ENCODE results near the gene KLF11. TPM values are rescaled to one million over a fixed set of nuclear protein-coding genes. Genes with fewer than 3 reads are reported as not detected.
A peak's percentile ranks its signal among the peaks of the same experiment; 100 is the strongest.
"Not testable (repeated sequence)": the region's sequence is repeated elsewhere in the genome, so short reads cannot be mapped to it uniquely, and the experiment has no call there.

Gene KLF11
- total RNA-seq, 1 experiment from 2014 or later = 21.0 TPM

DNA sequence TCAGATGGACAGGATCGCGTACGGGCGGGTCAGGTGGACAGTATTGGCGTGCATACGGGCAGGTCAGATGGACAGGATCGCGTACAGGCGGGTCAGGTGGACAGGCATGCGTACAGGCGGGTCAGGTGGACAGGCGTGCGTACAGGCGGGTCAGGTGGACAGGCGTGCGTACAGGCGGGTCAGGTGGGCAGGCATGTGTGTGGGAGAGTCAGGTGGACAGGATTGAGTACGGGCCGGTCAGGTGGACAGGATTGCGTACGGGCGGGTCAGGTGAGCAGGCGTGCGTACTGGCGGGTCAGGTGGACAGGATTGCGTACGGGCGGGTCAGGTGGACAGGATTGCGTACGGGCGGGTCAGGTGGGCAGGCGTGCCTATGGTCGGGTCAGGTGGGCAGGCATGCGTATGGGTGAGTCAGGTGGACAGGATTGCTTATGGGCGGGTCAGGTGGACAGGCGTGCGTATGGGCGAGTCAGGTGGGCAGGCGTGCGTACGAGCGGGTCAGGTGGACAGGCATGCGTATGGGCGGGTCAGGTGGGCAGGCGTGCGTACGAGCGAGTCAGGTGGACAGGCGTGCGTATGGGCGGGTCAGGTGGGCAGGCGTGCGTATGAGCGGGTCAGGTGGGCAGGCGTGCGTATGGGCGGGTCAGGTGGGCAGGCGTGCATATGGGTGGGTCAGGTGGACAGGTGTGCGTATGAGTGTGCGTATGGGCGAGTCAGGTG, 31.6 kb upstream of the KLF11 start:
- H3K4me1 ChIP-seq; H3K9me3 Mint-ChIP-seq (ENCODE audit: unreplicated experiment); H3K27me3 Mint-ChIP-seq (ENCODE audit: insufficient read depth, unreplicated experiment); H3K27ac Mint-ChIP-seq (ENCODE audit: unreplicated experiment); H3K4me1 Mint-ChIP-seq (ENCODE audit: low read depth, unreplicated experiment); H3K36me3 Mint-ChIP-seq (ENCODE audit: insufficient read depth, unreplicated experiment); H3K36me3 ChIP-seq (ENCODE audit: control insufficient read depth, insufficient read depth, low read length); H3K4me3 ChIP-seq (ENCODE audit: low read depth, low read length); intact Hi-C loops (cut with micrococcal nuclease; ENCODE audit: unreplicated experiment); H3K27me3 ChIP-seq (replicated peaks; ENCODE audit: control insufficient read depth, insufficient read depth, low read length); POLR2A ChIA-PET; H3K4me3 Mint-ChIP-seq (ENCODE audit: unreplicated experiment); CTCF ChIA-PET; BruUV-seq (replicated peaks); H3K9me3 ChIP-seq; DNase-seq: not testable (repeated sequence)

GRCh38 chr2:10012366-10012962, 30.9 kb upstream of the KLF11 start:
- H3K36me3 ChIP-seq (ENCODE audit: control insufficient read depth, insufficient read depth, low read length); H3K27me3 ChIP-seq (replicated peaks; ENCODE audit: control insufficient read depth, insufficient read depth, low read length); H3K9me3 ChIP-seq; H3K9me3 Mint-ChIP-seq (ENCODE audit: unreplicated experiment); H3K27ac Mint-ChIP-seq (ENCODE audit: unreplicated experiment); H3K36me3 Mint-ChIP-seq (ENCODE audit: insufficient read depth, unreplicated experiment); CTCF ChIA-PET; H3K4me1 Mint-ChIP-seq (ENCODE audit: low read depth, unreplicated experiment); intact Hi-C loops (cut with micrococcal nuclease; ENCODE audit: unreplicated experiment); BruUV-seq (replicated peaks); H3K4me3 Mint-ChIP-seq (ENCODE audit: unreplicated experiment); H3K4me3 ChIP-seq (ENCODE audit: low read depth, low read length); POLR2A ChIA-PET; H3K27me3 Mint-ChIP-seq (ENCODE audit: insufficient read depth, unreplicated experiment); H3K4me1 ChIP-seq: not testable (repeated sequence)
- DNase-seq = peak in 1 of 2 experiments; percentile 28

GRCh38 chr2:10012963-10013461, 30.3 kb upstream of the KLF11 start:
- Histone ChIP-seq H3K9me3 (no peaks in the 10 kb centered on the region), H3K36me3 (ENCODE audit: control insufficient read depth, insufficient read depth, low read length) (no peaks in the 10 kb centered on the region), H3K4me1 (no peaks in the 10 kb centered on the region), H3K27me3 (replicated peaks; ENCODE audit: control insufficient read depth, insufficient read depth, low read length) (no peaks in the 10 kb centered on the region), H3K4me3 (ENCODE audit: low read depth, low read length) (no peak overlapping the region)
- Mint-ChIP-seq H3K27ac (ENCODE audit: unreplicated experiment) (no peak overlapping the region), H3K9me3 (ENCODE audit: unreplicated experiment) (no peaks in the 10 kb centered on the region), H3K4me1 (ENCODE audit: low read depth, unreplicated experiment) (no peaks in the 10 kb centered on the region), H3K36me3 (ENCODE audit: insufficient read depth, unreplicated experiment) (no peaks in the 10 kb centered on the region), H3K4me3 (ENCODE audit: unreplicated experiment) (no peak overlapping the region), H3K27me3 (ENCODE audit: insufficient read depth, unreplicated experiment) (no peaks in the 10 kb centered on the region)
- intact Hi-C loops (cut with micrococcal nuclease; ENCODE audit: unreplicated experiment) = no loop called here
- peak in 1 of 2 experiments; percentile 38 for DNase-seq
- no TSS peak for BruUV-seq (replicated peaks)
- CTCF ChIA-PET = no interaction called here
- POLR2A ChIA-PET = no interaction called here
- TF ChIP-seq, protein P1, sequence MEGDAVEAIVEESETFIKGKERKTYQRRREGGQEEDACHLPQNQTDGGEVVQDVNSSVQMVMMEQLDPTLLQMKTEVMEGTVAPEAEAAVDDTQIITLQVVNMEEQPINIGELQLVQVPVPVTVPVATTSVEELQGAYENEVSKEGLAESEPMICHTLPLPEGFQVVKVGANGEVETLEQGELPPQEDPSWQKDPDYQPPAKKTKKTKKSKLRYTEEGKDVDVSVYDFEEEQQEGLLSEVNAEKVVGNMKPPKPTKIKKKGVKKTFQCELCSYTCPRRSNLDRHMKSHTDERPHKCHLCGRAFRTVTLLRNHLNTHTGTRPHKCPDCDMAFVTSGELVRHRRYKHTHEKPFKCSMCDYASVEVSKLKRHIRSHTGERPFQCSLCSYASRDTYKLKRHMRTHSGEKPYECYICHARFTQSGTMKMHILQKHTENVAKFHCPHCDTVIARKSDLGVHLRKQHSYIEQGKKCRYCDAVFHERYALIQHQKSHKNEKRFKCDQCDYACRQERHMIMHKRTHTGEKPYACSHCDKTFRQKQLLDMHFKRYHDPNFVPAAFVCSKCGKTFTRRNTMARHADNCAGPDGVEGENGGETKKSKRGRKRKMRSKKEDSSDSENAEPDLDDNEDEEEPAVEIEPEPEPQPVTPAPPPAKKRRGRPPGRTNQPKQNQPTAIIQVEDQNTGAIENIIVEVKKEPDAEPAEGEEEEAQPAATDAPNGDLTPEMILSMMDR (IDR thresholded peaks at IDR 0.05; ENCODE audit: insufficient read depth in 1 of 2, low read depth in 1 of 2, low read length in 1 of 2, severe bottlenecking in 1 of 2, unreplicated experiment in 1 of 2) = no peak

- H3K4me1 ChIP-seq; H3K27me3 ChIP-seq (replicated peaks; ENCODE audit: control insufficient read depth, insufficient read depth, low read length); H3K4me3 Mint-ChIP-seq (ENCODE audit: unreplicated experiment); POLR2A ChIA-PET; BruUV-seq (replicated peaks); H3K9me3 Mint-ChIP-seq (ENCODE audit: unreplicated experiment); H3K27me3 Mint-ChIP-seq (ENCODE audit: insufficient read depth, unreplicated experiment); H3K4me3 ChIP-seq (ENCODE audit: low read depth, low read length); H3K9me3 ChIP-seq; DNase-seq; H3K36me3 ChIP-seq (ENCODE audit: control insufficient read depth, insufficient read depth, low read length); H3K27ac Mint-ChIP-seq (ENCODE audit: unreplicated experiment); CTCF ChIA-PET; H3K4me1 Mint-ChIP-seq (ENCODE audit: low read depth, unreplicated experiment); H3K36me3 Mint-ChIP-seq (ENCODE audit: insufficient read depth, unreplicated experiment); intact Hi-C loops (cut with micrococcal nuclease; ENCODE audit: unreplicated experiment): not testable (repeated sequence)
Observed at GRCh38 chr2:10013651-10014417, 29.5 kb upstream of the KLF11 start.

Measured in Caco-2 (cell line).